Nephron progenitor cell (in vitro differentiated cells): Measurements from ENCODE around the gene HCFC1R1.
A peak's percentile ranks its signal among the peaks of the same experiment; 100 is the strongest.
"Not testable (repeated sequence)": the region's sequence is repeated elsewhere in the genome, so short reads cannot be mapped to it uniquely, and the experiment has no call there.

Experiments used
- DNase-seq: peaks from one replicate; pipeline ENCODE4 v3.0.0; 2021
- H3K27ac Mint-ChIP-seq: 2 replicates; pipeline ENCODE4 v1.8.0; 2021; ENCODE audit warnings: mild to moderate bottlenecking, moderate library complexity, mixed read lengths
- H3K27me3 Mint-ChIP-seq: 2 replicates; pipeline ENCODE4 v1.8.0; 2021; ENCODE audit warnings: mild to moderate bottlenecking, low read depth, mixed read lengths; ENCODE audit not compliant: poor library complexity
- H3K36me3 Mint-ChIP-seq: 2 replicates; pipeline ENCODE4 v1.8.0; 2021; ENCODE audit warnings: low read depth, mixed read lengths
- H3K4me1 Mint-ChIP-seq: 2 replicates; pipeline ENCODE4 v1.8.0; 2021; ENCODE audit warnings: mixed read lengths
- H3K4me3 Mint-ChIP-seq: 2 replicates; pipeline ENCODE4 v1.8.0; 2021; ENCODE audit warnings: mild to moderate bottlenecking, moderate library complexity, mixed read lengths
- H3K9me3 Mint-ChIP-seq: 2 replicates; pipeline ENCODE4 v1.8.0; 2021; ENCODE audit warnings: mild to moderate bottlenecking, moderate library complexity, mixed read lengths
- TF ChIP-seq, protein P1 (sequence below): fragments of 200-600 bp; sonication (generic); IDR thresholded peaks from 2 replicates; pipeline ENCODE4 v1.5.0; 2021; ENCODE audit warnings: antibody characterized with exemption

HCFC1R1 gene

DNA sequence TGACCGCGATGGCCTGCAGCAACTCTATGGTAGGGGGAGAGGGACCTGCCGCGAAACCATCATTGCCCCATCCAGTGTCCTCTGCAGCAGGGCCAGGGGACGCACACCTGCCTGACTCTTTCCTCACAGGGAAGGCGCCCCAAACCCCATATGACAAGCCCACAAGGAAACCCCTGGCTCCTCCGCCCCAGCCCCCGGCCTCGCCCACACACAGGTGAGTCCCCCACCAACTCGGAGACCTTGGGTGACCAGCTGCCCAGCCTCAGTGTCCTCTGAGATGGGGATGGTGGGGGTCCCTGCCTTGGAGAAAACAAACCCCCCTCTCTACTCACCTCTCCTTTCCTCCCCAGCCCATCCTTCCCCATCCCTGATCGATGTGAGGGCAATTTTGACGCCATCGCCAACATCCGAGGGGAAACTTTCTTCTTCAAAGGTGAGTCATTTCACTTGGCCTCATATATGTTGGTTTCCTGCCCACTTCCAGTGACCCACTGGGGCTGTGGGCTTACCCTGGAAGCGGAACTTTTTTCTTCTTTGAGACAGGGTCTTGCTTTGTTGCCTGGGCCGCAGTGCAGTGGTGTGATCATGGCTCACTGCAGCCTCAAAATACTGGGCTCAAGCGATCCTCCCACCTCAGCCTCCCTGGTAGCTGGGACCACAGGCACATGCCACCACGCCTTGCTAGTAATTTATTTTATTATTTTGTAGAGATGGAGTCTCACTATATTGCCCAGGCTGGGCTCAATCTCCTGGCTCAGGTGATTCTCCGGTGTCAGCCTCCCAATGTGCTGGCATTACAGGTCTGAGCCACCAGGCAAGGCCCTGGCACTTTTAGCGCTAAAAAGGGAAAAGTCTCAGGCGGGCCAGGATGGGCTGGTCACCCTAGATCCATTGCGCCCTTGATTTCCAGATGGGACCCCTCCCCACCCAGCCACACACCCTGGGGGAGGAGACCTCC is 33.7 kb upstream of the HCFC1R1 start:
- Mint-ChIP-seq H3K27me3 (peaks cover 54% of the 10 kb centered on the region), H3K9me3 (no peaks in the 10 kb centered on the region), H3K36me3 (no peaks in the 10 kb centered on the region), H3K4me1 (peaks cover 36% of the 10 kb centered on the region), H3K27ac (no peak overlapping the region), H3K4me3 (peak overlapping the region; percentile 15)
- no peak for DNase-seq
- TF ChIP-seq, protein P1, sequence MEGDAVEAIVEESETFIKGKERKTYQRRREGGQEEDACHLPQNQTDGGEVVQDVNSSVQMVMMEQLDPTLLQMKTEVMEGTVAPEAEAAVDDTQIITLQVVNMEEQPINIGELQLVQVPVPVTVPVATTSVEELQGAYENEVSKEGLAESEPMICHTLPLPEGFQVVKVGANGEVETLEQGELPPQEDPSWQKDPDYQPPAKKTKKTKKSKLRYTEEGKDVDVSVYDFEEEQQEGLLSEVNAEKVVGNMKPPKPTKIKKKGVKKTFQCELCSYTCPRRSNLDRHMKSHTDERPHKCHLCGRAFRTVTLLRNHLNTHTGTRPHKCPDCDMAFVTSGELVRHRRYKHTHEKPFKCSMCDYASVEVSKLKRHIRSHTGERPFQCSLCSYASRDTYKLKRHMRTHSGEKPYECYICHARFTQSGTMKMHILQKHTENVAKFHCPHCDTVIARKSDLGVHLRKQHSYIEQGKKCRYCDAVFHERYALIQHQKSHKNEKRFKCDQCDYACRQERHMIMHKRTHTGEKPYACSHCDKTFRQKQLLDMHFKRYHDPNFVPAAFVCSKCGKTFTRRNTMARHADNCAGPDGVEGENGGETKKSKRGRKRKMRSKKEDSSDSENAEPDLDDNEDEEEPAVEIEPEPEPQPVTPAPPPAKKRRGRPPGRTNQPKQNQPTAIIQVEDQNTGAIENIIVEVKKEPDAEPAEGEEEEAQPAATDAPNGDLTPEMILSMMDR, result no peak

DNA sequence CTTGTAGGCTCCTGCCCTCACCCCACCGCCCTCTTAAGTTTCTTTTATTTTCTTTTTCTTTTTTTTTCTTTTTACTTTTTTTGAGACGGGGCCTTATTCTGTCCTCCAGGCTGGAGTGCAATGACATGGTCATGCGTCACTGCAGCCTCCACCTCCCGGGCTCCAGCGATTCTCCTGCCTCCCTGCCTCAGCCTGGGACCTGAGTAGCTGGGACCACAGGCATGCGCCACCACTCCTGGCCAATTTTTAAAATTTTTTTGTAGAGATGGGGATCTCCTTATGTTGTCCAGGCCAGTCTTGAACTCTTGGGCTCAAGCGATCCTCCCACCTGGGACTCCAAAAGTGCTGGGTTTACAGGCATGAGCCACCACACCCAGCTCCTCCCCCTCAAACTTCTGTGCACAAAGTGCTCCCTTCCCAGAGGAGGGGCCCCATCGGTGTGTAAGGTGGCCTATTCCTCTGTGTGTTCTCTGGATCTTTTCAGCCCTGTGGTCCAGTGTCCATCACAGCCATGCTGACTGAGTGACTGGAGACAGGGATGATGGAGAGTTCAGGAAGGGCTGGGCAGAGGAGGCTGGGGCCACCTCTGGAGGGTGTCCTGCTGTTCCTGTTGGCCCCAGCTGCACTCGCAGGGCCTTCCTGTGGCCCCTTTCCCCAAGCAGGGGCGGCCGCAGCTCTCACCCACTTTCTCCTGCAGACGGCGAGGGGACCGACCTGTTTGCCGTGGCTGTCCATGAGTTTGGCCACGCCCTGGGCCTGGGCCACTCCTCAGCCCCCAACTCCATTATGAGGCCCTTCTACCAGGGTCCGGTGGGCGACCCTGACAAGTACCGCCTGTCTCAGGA is 32.8 kb upstream of the HCFC1R1 start:
- Mint-ChIP-seq H3K27me3 (peaks cover 54% of the 10 kb centered on the region), H3K27ac (no peak overlapping the region), H3K4me3 (no peak overlapping the region), H3K36me3 (no peaks in the 10 kb centered on the region), H3K4me1 (peaks cover 36% of the 10 kb centered on the region), H3K9me3 (no peaks in the 10 kb centered on the region)
- DNase-seq, result no peak
- TF ChIP-seq, protein P1, result no peak

DNA sequence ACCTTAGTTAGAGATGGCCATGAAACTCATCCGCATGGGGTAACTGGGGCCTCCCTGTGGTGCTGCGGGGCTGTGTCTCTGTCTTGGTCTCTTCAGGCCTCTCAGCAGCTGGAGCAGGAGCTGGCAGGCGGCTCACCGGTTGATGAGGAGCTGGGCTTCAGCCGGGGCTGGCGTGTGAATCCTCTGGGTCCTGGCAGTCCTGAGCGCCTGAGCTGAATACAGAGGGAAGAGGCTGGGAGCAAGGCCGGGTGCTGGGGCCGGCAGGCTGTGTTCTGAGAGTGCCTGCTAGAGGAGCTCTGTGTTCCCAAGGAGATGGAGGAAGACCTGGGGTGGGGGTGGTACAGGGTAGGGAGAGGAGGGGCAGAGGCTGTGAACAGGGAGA is 32.0 kb upstream of the HCFC1R1 start:
- H3K36me3 Mint-ChIP-seq, DNase-seq, H3K9me3 Mint-ChIP-seq, H3K27ac Mint-ChIP-seq, H3K4me3 Mint-ChIP-seq: not testable (repeated sequence)
- H3K27me3 Mint-ChIP-seq, result peaks cover 56% of the 10 kb centered on the region
- H3K4me1 Mint-ChIP-seq, result peaks cover 41% of the 10 kb centered on the region

DNA sequence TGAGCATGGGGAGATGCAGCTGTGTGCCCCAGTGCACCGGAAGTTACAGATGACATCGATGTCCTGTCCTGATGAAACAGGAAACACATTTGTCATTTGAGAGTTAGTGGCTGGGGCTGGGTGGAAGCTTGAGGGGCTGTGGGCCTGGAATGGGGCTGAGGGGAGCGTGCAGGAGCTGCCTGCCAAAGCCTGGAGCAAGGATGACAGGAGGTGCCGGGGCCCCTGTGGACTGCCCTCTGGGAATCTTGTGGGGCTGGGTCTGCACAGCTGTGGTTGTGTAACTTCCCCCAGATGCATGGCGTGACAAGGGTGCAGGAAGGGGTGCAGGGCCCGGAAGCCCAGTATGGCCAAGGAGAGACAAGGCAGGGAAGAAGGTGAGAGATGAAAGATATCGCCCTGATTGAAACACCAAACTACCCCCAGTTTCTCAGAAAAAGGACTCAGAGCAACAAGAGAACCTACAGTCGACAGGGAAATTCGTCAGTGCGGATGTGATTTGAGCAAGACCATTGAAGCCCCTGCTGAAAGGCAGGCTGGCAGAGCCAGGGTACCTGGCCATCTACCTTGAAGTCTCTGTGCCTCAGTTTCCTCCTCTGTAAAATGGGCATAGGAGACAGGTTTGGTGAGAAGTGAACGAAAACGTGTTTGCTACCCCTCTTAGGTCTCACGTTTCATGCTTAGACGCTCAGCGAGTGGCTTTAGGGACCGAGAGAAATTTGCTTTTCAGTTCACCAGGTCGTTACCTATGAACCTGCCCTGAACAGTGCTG is 31.4 kb upstream of the HCFC1R1 start:
- TF ChIP-seq, protein P1, result no peak
- no peak overlapping the region for H3K27ac Mint-ChIP-seq
- H3K4me3 Mint-ChIP-seq, result no peak overlapping the region
- H3K36me3 Mint-ChIP-seq, result no peaks in the 10 kb centered on the region
- no peak for DNase-seq
- H3K9me3 Mint-ChIP-seq, result no peaks in the 10 kb centered on the region
- H3K27me3 Mint-ChIP-seq, result peaks cover 56% of the 10 kb centered on the region
- peaks cover 40% of the 10 kb centered on the region for H3K4me1 Mint-ChIP-seq

DNA sequence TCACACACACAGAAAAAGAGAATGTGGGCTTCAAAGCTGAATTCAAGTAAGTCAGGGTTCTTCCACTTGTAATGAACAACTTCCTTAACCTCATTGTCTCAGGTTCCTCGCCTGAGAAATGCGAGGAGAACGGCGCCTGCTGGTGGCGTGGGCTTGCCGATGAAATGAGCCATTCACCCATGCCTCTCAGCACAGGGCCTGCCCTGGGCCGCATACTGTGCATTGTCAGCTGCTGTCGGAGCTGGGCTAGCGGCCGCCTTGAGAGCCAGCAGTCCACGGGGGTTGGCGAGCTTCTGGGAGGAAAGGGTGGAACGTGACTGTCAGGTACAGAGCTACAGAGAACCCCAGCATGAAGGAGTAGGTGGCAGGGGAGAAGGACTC is 29.6 kb upstream of the HCFC1R1 start:
- H3K27me3 Mint-ChIP-seq, result peaks cover 64% of the 10 kb centered on the region
- not testable (repeated sequence) for H3K4me3 Mint-ChIP-seq, H3K27ac Mint-ChIP-seq, H3K36me3 Mint-ChIP-seq, DNase-seq, H3K9me3 Mint-ChIP-seq
- peaks cover 32% of the 10 kb centered on the region for H3K4me1 Mint-ChIP-seq

DNA sequence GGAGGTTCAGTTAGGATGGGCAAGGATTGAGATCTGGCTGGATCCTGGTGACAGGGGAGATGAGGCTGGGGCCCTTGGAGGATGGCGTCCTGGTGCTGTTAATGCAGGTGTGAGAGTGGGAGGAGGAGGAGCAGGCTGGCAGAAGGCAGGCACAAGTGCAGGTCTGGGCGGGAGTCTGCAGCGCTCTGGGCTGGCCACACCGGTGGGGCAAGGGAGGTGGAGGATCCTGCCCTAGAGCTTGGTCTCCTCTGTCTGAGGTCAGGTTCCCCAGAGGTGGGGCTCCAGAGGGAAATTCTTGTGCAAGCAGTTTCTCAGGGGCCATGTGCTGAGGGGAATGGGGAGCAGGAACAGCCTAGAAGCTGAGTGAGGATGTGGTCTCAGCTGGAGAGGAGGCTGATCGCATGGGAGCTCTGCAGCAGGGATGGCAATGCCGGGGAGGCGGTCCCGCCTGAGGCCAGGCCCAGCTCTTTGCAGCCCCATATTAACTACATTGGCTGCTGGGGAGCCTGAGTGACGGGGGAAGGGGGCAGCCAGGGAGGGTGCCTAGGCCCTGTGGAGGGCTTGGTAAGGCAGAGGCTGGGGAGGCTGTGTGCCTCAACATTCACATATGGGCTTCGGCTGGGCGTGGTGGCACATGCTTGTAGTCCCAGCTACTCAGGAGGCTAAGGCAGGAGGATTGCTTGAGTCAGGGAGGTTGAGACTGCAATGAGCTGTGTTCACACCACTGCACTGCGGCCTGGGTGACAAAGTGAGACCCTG is 29.0 kb upstream of the HCFC1R1 start:
- not testable (repeated sequence) for H3K27ac Mint-ChIP-seq, H3K36me3 Mint-ChIP-seq, H3K9me3 Mint-ChIP-seq, DNase-seq, H3K4me3 Mint-ChIP-seq
- peaks cover 67% of the 10 kb centered on the region for H3K27me3 Mint-ChIP-seq
- H3K4me1 Mint-ChIP-seq, result peaks cover 32% of the 10 kb centered on the region
